Omental fat pad (tissue), 4 donors: ENCODE data around the gene RPS5. TPM values are rescaled to one million over a fixed set of nuclear protein-coding genes. Genes with fewer than 3 reads are reported as not detected.

Experiments used
- ATAC-seq: fragments of 150-250 bp; one replicate; pipeline ENCODE4 v1.9.1; 2016; ENCODE audit warnings: mild to moderate bottlenecking, moderate library complexity; ENCODE audit not compliant: low FRiP score
- DNase-seq: peaks from one replicate; pipeline ENCODE4 v3.0.0-alpha.2; 2019; ENCODE audit warnings: low spot score
- CTCF ChIP-seq, 3 donors: fragments of 450-650 bp; IDR thresholded peaks; one replicate each; pipeline ENCODE4 v1.5.1; 2016 to 2017; ENCODE audit warnings: antibody characterized with exemption in 3 of 3, mild to moderate bottlenecking in 3 of 3, moderate library complexity in 2 of 3
- total RNA-seq, 4 donors: library from RNA; depleted of rRNA; stranded (reverse); fragments of >200 nt; gene quantifications; one replicate each; pipeline ENCODE4 v1.1.0, GENCODE V29; 2016

The RPS5 gene
- total RNA-seq, 4 donors from 2014 or later, result 1,379 to 1,993 (median 1,504) TPM

DNA sequence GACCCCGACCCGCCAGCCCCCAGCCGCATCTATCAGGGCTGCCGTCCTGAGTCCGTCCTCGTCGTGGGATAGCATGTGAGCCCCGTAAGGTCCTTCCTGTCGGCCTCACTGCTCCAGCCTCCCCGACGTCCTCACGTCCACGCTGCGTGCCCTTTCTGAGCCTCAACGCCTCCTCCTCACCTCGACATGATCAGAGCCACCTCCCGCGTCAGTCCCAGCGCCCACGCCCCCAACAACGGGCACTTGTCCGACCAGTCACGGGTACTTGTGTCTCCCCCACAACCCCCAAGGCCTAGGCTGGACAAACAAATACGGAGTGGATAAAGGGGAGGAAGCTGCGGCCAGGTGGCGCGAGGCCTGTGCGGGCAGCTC is 25.2 kb upstream of the RPS5 start:
- DNase-seq (no peak), ATAC-seq (peak; percentile 43)
- no peak for TF ChIP-seq CTCF (IDR thresholded peaks at IDR 0.05)

- ATAC-seq, result peak; percentile 95
- peak; percentile 82 for DNase-seq
- TF ChIP-seq CTCF (IDR thresholded peaks at IDR 0.05), result no peak
Measured at GRCh38 chr19:58362272-58362994, 24.6 kb upstream of the RPS5 start, which contains the start of gene ZNF497. TSS of gene ZNF497 (minus strand) at chr19:58362751. CDS start at chr19:58357635, 5,116 bp downstream.

DNA sequence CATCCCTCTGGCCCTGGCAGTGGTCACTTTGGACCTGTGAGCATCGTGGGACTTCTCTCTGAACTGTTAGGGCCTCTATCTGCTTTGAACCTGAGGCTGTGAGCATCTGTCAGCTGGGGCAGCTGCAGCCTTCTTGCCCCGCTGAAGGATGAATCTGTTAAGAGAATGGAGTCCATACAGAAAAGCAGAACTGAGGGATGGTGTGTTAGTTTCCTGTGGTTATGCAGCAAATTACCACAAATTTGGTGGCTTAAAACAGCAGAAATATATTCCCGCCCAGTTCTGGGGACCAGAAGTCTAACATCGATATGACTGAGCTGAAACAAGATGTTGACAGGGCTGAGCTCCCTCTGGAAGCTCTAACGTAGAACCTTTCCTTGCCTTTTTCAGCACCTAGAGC is 22.9 kb upstream of the RPS5 start:
- no peak for TF ChIP-seq CTCF (IDR thresholded peaks at IDR 0.05)
- ATAC-seq (no peak), DNase-seq (no peak)

GRCh38 chr19:58366585-58367430 is 20.3 kb upstream of the RPS5 start:
- ATAC-seq (no peak), DNase-seq (no peak)
- no peak for TF ChIP-seq CTCF (IDR thresholded peaks at IDR 0.05)

- no peak for TF ChIP-seq CTCF (IDR thresholded peaks at IDR 0.05)
- DNase-seq (no peak), ATAC-seq (no peak)
Measured at GRCh38 chr19:58367698-58368454, 19.2 kb upstream of the RPS5 start.

DNA sequence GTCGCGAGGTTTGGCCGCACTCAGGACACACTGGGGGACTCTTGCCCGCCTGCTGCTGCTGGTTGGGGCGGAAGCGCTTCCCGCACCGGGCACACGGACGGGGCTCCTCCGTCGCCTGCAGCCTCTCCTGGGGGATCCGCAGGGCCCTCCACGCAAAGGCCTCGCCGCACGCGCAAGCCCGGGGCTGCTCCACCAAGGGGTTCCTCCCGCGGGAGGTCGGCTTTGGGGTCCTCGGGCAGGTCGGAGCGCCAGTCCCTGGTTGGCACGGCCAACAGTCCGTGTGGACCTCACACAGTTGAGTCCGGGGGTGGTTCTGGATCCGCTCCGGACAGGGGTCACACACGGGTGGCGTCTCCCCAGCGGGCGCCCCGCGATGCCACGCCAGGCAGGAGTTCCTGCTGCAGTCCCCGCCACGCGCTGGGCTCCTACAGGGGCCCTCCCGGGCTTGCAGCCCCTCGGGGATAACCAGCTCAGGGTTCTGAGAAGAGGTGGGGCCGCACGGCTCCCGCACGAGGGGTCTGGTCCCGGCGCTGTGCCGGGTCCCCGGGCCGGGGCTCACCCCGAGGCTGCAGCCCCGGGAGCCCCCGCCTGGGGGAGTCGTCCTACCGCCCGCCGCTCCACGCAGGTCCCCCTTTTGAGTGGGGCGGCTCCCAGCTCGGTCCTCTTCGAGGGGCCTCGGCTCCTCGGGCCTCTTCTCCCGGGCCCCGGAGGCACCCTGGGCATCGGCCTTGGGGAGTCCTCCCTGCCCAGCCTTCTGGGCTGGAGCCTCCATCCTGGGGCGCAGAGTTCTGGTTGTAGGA is 18.3 kb upstream of the RPS5 start:
- TF ChIP-seq CTCF (IDR thresholded peaks at IDR 0.05), result no peak
- ATAC-seq (no peak), DNase-seq (no peak)
